GM12872 (cell line): ENCODE results near the gene GALNT2.

Experiments used
- TF ChIP-seq, protein P1 (sequence below): IDR thresholded peaks from 3 replicates; pipeline ENCODE4 v1.5.1; 2011; ENCODE audit warnings: low read depth, mild to moderate bottlenecking, low read length, moderate library complexity; ENCODE audit not compliant: insufficient read depth

The GALNT2 gene

DNA sequence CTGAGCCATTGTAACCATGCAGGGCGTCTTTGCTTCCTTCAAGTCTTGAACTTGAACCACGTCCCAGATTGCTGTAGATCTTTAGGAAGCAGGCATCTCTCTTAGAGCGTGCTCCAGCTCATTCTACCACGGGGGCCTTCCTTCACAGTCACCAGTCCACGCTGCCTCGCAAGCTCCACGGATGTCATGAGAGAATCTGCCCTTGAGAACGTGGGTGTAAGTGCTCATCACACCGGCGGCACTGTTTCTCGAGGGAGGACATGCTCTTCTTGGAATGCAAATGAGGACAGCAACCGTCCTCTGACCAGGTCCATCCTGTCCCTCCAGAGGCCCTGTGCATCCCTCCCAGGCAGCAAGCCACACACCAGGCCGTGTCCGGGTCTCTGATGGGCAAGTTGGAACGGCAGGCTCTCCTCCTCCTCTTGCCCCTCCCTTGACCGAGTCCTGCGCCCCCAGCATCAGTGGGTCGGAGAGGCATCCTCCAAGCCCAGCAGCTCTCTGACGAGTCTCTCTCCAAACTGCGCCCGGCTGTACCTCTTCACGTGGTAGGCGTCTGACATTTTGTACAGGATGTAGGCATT, 256.0 kb downstream of the GALNT2 start:
- TF ChIP-seq, protein P1, sequence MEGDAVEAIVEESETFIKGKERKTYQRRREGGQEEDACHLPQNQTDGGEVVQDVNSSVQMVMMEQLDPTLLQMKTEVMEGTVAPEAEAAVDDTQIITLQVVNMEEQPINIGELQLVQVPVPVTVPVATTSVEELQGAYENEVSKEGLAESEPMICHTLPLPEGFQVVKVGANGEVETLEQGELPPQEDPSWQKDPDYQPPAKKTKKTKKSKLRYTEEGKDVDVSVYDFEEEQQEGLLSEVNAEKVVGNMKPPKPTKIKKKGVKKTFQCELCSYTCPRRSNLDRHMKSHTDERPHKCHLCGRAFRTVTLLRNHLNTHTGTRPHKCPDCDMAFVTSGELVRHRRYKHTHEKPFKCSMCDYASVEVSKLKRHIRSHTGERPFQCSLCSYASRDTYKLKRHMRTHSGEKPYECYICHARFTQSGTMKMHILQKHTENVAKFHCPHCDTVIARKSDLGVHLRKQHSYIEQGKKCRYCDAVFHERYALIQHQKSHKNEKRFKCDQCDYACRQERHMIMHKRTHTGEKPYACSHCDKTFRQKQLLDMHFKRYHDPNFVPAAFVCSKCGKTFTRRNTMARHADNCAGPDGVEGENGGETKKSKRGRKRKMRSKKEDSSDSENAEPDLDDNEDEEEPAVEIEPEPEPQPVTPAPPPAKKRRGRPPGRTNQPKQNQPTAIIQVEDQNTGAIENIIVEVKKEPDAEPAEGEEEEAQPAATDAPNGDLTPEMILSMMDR, result no peak

DNA sequence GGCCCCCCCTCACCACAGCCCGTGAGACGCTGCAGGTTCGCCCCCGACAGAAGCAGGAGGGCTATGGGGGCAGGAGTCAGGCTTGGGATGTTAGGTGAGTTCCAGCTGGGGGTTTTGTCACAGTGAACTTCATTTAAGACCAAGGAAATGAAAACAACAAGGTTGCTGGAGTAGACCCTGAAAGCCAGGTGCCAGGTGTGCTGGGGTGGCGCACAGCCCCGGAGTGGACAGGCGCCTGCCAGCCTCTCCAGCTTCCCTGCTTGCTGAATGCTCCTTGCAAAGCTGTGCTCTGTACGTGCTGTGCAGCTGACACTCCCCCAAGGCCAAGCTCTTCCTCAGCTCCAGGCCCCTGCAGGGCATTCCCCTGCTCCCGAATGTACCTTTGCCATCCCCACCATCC, 256.6 kb downstream of the GALNT2 start:
- TF ChIP-seq, protein P1, result no peak

- TF ChIP-seq, protein P1, result no peak
Measured at GRCh38 chr1:230326971-230327891, 260.2 kb downstream of the GALNT2 start.

GRCh38 chr1:230327892-230328284, 260.9 kb downstream of the GALNT2 start:
- TF ChIP-seq, protein P1, result no peak

DNA sequence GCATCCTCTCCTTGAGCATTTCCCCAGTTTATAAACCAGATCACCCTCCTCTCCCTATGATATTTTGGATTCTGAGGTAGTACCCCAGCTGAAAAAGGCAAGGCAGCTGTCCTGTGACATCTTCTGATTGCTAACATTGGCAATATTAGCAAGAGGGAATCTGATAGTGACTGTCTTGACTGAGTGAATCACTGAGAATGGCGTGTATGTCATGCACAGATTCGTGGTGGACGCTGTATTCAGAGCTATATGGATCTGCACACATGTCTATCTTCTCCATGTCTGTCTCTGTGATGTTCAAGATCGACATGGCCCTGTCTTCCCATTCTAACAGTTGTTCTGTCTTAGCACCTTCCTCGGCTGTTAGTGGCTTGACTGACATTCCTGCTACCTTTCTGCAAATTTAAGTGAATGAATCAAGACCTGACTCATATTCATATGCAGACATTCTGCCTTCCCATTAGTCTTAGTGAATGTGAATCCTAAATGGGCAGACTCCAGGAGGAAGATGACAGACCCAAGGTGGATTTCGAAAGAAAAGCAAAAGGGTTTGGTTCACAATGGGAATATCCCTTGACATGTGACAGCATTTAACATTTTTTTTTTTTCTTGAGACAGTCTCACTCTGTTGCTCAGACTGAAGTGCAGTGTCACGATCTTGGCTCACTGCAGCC, 261.4 kb downstream of the GALNT2 start:
- TF ChIP-seq, protein P1, result no peak

- TF ChIP-seq, protein P1, result no peak
Measured at GRCh38 chr1:230330157-230330556, 263.1 kb downstream of the GALNT2 start.
